ENCODE results near the gene MFN1. TPM values are rescaled to one million over a fixed set of nuclear protein-coding genes. Genes with fewer than 3 reads are reported as not detected.

The MFN1 gene
- total and polyA plus RNA-seq, 2 of the 13 experiments (the other 11 are each of a cell fraction or from before 2014, with no cell fraction given), result 25.2 to 37.5 TPM

DNA sequence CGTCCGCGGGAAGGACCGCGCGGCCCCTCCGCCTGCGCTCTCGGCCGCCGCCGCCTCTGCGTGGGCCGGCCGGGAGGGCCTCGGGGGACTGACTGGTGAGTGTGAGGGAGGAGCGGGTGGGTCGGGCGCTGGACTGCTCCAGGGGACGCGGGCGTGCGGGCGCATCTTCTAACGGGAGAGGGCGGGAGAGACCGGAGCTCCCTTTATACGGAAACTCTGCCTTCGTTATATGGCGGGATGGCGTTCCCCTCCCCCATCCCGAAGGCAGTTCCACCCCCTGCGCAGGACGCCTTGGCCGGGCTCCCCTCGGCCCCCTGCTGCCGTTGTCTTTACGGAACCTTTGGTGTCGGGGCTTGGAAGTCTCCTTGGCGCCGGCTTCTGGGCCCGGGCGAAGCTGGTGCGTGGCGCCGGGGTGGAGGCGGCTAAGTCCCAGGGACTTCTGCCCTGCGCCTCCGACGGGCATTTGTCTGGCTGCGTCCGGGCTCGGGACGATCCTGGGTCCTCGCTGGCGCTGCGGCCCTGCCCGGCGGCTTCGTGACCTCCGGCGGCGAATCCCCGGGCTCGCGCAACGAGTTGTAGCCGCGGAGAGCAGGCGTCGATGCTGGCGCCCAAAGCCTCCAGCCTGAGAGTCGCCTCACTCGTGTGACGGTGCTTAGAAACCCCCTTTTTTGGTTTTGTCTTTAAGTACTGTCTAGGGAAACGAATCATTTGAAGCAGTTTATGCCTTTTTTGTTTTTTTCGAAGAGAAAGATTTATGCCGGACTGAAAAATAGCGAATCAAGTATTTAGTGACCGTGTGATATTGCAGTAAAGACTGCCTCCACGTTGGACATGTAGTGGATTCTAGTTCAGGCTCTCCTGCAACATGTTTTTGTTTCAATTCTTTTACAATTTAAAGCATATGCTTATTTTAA, 24.1 kb upstream of the MFN1 start (continued):
- TF ChIP-seq, protein P1, sequence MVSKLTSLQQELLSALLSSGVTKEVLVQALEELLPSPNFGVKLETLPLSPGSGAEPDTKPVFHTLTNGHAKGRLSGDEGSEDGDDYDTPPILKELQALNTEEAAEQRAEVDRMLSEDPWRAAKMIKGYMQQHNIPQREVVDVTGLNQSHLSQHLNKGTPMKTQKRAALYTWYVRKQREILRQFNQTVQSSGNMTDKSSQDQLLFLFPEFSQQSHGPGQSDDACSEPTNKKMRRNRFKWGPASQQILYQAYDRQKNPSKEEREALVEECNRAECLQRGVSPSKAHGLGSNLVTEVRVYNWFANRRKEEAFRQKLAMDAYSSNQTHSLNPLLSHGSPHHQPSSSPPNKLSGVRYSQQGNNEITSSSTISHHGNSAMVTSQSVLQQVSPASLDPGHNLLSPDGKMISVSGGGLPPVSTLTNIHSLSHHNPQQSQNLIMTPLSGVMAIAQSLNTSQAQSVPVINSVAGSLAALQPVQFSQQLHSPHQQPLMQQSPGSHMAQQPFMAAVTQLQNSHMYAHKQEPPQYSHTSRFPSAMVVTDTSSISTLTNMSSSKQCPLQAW (CRISPR knock-in tag; IDR thresholded peaks at IDR 0.05), result peak; percentile 72; the same call in 1 of the 2 replicates
- TF ChIP-seq FOXA1 (IDR thresholded peaks at IDR 0.05), result no peak
- no peak for TF ChIP-seq FOXA1 (CRISPR knock-in tag; IDR thresholded peaks at IDR 0.05)
- TF ChIP-seq PLRG1 (conservative IDR thresholded peaks at IDR 0.05), result no peak
- no peak for TF ChIP-seq SIX1 (CRISPR knock-in tag; IDR thresholded peaks at IDR 0.05; ENCODE audit: borderline replicate concordance)
- TF ChIP-seq MED8 (CRISPR knock-in tag; IDR thresholded peaks at IDR 0.05; ENCODE audit: insufficient replicate concordance), result no peak
- TF ChIP-seq, protein P2, sequence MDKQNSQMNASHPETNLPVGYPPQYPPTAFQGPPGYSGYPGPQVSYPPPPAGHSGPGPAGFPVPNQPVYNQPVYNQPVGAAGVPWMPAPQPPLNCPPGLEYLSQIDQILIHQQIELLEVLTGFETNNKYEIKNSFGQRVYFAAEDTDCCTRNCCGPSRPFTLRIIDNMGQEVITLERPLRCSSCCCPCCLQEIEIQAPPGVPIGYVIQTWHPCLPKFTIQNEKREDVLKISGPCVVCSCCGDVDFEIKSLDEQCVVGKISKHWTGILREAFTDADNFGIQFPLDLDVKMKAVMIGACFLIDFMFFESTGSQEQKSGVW (CRISPR knock-in tag; IDR thresholded peaks at IDR 0.05; ENCODE audit: borderline replicate concordance), result no peak
- TF ChIP-seq ZNF441 (CRISPR knock-in tag; IDR thresholded peaks at IDR 0.05; ENCODE audit: borderline replicate concordance), result no peak
- no peak for TF ChIP-seq NFRKB (IDR thresholded peaks at IDR 0.05)
- no peak for TF ChIP-seq MEF2D (CRISPR knock-in tag; IDR thresholded peaks at IDR 0.05)
- TF ChIP-seq, protein P3, sequence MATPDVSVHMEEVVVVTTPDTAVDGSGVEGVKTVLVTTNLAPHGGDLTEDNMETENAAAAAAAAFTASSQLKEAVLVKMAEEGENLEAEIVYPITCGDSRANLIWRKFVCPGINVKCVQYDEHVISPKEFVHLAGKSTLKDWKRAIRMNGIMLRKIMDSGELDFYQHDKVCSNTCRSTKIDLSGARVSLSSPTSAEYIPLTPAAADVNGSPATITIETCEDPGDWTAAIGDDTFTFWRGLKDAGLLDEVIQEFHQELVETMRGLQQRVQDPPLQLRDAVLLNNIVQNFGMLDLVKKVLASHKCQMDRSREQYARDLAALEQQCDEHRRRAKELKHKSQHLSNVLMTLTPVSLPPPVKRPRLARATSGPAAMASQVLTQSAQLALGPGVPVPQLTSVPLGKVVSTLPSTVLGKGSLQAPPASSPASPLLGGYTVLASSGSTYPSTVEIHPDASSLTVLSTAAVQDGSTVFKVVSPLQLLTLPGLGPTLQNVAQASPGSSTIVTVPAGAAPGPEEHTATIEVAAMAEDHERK (CRISPR knock-in tag; IDR thresholded peaks at IDR 0.05; ENCODE audit: low read depth), result no peak
- TF ChIP-seq YEATS4 (CRISPR knock-in tag; IDR thresholded peaks at IDR 0.05; ENCODE audit: borderline replicate concordance), result peak; percentile 53
- no peak for TF ChIP-seq FOXP1 (IDR thresholded peaks at IDR 0.05)
- TF ChIP-seq FOXP1 (CRISPR knock-in tag; IDR thresholded peaks at IDR 0.05), result no peak
- no peak for TF ChIP-seq ZNF180 (CRISPR knock-in tag; IDR thresholded peaks at IDR 0.05; ENCODE audit: borderline replicate concordance, low read depth)
- TF ChIP-seq FOXJ3 (CRISPR knock-in tag; IDR thresholded peaks at IDR 0.05; ENCODE audit: borderline replicate concordance), result peak; percentile 48; the same call in 1 of the 2 replicates
- TF ChIP-seq, protein P4, sequence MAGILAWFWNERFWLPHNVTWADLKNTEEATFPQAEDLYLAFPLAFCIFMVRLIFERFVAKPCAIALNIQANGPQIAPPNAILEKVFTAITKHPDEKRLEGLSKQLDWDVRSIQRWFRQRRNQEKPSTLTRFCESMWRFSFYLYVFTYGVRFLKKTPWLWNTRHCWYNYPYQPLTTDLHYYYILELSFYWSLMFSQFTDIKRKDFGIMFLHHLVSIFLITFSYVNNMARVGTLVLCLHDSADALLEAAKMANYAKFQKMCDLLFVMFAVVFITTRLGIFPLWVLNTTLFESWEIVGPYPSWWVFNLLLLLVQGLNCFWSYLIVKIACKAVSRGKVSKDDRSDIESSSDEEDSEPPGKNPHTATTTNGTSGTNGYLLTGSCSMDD (CRISPR knock-in tag; IDR thresholded peaks at IDR 0.05), result no peak
- TF ChIP-seq, protein P5, sequence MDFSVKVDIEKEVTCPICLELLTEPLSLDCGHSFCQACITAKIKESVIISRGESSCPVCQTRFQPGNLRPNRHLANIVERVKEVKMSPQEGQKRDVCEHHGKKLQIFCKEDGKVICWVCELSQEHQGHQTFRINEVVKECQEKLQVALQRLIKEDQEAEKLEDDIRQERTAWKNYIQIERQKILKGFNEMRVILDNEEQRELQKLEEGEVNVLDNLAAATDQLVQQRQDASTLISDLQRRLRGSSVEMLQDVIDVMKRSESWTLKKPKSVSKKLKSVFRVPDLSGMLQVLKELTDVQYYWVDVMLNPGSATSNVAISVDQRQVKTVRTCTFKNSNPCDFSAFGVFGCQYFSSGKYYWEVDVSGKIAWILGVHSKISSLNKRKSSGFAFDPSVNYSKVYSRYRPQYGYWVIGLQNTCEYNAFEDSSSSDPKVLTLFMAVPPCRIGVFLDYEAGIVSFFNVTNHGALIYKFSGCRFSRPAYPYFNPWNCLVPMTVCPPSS (IDR thresholded peaks at IDR 0.05), result no peak
- TF ChIP-seq GATAD1 (CRISPR knock-in tag; IDR thresholded peaks at IDR 0.05), result no peak
- TF ChIP-seq HNRNPLL (IDR thresholded peaks at IDR 0.05; ENCODE audit: low read depth, low read length, poor library complexity, severe bottlenecking), result peak; percentile 23
- no peak for TF ChIP-seq NFE2L1 (CRISPR knock-in tag; IDR thresholded peaks at IDR 0.05; ENCODE audit: borderline replicate concordance)
- TF ChIP-seq, protein P6, sequence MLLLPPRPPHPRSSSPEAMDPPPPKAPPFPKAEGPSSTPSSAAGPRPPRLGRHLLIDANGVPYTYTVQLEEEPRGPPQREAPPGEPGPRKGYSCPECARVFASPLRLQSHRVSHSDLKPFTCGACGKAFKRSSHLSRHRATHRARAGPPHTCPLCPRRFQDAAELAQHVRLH (CRISPR knock-in tag; IDR thresholded peaks at IDR 0.05; ENCODE audit: borderline replicate concordance, low read depth), result no peak
- TF ChIP-seq FOXM1 (CRISPR knock-in tag; IDR thresholded peaks at IDR 0.05), result no peak
- no peak for TF ChIP-seq ZIK1 (CRISPR knock-in tag; IDR thresholded peaks at IDR 0.05; ENCODE audit: borderline replicate concordance, low read depth)
- TF ChIP-seq MIXL1 (CRISPR knock-in tag; IDR thresholded peaks at IDR 0.05), result no peak
- no peak for TF ChIP-seq FOXK2 (IDR thresholded peaks at IDR 0.05)
